ENCODE measurements around the gene CLIP4.
"Not testable (repeated sequence)": the region's sequence is repeated elsewhere in the genome, so short reads cannot be mapped to it uniquely, and the experiment has no call there.

The CLIP4 gene

DNA sequence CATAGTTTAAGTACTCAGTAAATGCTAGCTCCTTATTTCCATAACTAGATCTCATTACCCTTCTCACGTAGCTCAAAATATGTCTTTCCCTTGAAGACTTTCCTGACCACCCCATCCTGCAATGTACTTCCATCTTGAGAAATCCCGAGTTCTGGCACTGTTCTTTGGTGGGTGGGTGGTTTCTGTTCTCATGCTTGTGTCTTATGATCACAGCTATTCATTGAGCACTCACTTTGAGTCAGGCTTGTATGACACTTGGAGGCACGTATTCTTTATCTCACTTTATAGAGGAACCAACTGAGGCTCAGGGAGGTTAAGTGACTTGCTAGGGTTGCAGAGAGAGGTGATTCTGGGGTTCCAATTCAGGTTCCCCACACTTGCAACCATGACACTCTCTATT lies 9.0 kb upstream of the CLIP4 start:
- Histone ChIP-seq H4K20me1 (ENCODE audit: insufficient read depth) (no peaks in the 10 kb centered on the region), H3K4me2 (no peak overlapping the region), H3K79me2 (ENCODE audit: insufficient read depth, low read depth) (no peaks in the 10 kb centered on the region), H3K4me3 (IDR thresholded peaks at IDR 0.05; ENCODE audit: insufficient read depth, low read depth, low read length) (no peak overlapping the region), H2AFZ (ENCODE audit: low read depth) (no peak overlapping the region), H3K36me3 (ENCODE audit: insufficient read depth) (no peaks in the 10 kb centered on the region), H3K4me1 (ENCODE audit: low read depth, poor library complexity, severe bottlenecking) (no peaks in the 10 kb centered on the region), H3K9ac (no peak overlapping the region), H3K27me3 (ENCODE audit: insufficient read depth, low read depth) (no peaks in the 10 kb centered on the region), H3K27ac (no peak overlapping the region)
- TF ChIP-seq, protein P1, sequence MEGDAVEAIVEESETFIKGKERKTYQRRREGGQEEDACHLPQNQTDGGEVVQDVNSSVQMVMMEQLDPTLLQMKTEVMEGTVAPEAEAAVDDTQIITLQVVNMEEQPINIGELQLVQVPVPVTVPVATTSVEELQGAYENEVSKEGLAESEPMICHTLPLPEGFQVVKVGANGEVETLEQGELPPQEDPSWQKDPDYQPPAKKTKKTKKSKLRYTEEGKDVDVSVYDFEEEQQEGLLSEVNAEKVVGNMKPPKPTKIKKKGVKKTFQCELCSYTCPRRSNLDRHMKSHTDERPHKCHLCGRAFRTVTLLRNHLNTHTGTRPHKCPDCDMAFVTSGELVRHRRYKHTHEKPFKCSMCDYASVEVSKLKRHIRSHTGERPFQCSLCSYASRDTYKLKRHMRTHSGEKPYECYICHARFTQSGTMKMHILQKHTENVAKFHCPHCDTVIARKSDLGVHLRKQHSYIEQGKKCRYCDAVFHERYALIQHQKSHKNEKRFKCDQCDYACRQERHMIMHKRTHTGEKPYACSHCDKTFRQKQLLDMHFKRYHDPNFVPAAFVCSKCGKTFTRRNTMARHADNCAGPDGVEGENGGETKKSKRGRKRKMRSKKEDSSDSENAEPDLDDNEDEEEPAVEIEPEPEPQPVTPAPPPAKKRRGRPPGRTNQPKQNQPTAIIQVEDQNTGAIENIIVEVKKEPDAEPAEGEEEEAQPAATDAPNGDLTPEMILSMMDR (conservative IDR thresholded peaks at IDR 0.05; ENCODE audit: low read depth, low read length): no peak

DNA sequence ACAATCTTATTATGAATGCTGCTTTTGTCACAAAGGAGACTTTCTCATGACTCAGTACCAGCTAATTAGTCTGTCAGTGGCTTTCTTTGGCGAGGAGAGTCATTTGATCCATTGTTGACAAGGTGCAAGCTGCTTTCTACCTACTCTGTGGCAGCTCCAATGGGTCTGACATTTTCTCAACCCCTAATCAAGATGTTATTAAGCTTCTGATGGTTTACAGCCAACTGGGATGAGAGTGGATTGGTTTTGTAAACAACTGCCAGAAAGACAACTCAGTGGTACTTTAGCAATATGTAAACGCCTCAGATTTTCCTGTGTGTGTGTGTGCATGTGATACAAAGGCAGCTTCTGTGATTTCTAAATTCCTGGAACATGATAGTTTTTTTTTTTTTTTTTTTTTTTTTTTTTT lies 8.2 kb upstream of the CLIP4 start:
- no peaks in the 10 kb centered on the region for H3K27me3 ChIP-seq (ENCODE audit: insufficient read depth, low read depth)
- no peak overlapping the region for H3K27ac ChIP-seq
- H4K20me1 ChIP-seq (ENCODE audit: insufficient read depth): no peaks in the 10 kb centered on the region
- H3K36me3 ChIP-seq (ENCODE audit: insufficient read depth): no peaks in the 10 kb centered on the region
- no peaks in the 10 kb centered on the region for H3K4me1 ChIP-seq (ENCODE audit: low read depth, poor library complexity, severe bottlenecking)
- no peak overlapping the region for H3K9ac ChIP-seq
- no peaks in the 10 kb centered on the region for H3K79me2 ChIP-seq (ENCODE audit: insufficient read depth, low read depth)
- H2AFZ ChIP-seq (ENCODE audit: low read depth): no peak overlapping the region
- H3K4me2 ChIP-seq: no peak overlapping the region
- TF ChIP-seq, protein P1 (conservative IDR thresholded peaks at IDR 0.05; ENCODE audit: low read depth, low read length): no peak
- H3K4me3 ChIP-seq (IDR thresholded peaks at IDR 0.05; ENCODE audit: insufficient read depth, low read depth, low read length): no peak overlapping the region

DNA sequence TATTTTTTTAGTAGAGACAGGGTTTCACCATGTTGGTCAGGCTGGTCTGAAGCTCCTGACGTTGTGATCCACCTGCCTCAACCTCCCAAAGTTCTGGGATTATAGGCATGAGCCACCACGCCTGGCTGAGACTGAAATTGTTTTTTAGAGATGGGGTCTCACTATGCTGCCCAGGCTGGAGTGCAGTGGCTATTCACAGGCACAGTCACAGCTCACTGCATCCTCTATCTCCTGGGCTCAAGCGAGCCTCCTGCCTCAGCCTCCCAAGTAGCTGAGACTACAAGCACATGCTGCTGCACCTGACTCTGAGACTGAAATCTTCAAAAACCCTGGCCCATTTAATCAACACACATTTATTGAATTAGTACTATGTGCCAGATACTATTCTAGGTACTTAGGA lies 7.7 kb upstream of the CLIP4 start:
- not testable (repeated sequence) for H3K36me3 ChIP-seq (ENCODE audit: insufficient read depth); H3K27me3 ChIP-seq (ENCODE audit: insufficient read depth, low read depth); H3K4me2 ChIP-seq; H4K20me1 ChIP-seq (ENCODE audit: insufficient read depth); H3K4me1 ChIP-seq (ENCODE audit: low read depth, poor library complexity, severe bottlenecking); H3K9ac ChIP-seq; H3K27ac ChIP-seq; H3K79me2 ChIP-seq (ENCODE audit: insufficient read depth, low read depth); H3K4me3 ChIP-seq (IDR thresholded peaks at IDR 0.05; ENCODE audit: insufficient read depth, low read depth, low read length); H2AFZ ChIP-seq (ENCODE audit: low read depth)

DNA sequence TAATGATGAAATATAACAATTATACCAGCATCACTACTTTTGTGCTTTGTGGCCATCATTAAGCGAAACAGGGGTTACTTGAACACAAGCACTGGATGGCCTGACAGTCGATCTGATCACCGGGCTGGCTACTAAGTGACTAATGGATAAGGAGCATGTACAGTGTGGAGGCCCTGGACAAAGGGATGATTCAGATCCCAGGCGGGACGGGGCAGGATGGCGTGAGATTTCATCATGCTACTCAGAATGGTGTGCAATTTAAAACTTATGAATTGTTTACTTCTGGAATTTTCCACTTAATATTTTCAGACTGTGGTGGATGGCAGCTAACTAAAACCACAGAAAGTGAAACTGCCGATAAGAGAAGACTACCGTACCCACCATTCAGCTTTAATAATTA lies 7.0 kb upstream of the CLIP4 start:
- no peaks in the 10 kb centered on the region for H3K4me1 ChIP-seq (ENCODE audit: low read depth, poor library complexity, severe bottlenecking)
- no peak overlapping the region for H3K27ac ChIP-seq
- no peaks in the 10 kb centered on the region for H4K20me1 ChIP-seq (ENCODE audit: insufficient read depth)

DNA sequence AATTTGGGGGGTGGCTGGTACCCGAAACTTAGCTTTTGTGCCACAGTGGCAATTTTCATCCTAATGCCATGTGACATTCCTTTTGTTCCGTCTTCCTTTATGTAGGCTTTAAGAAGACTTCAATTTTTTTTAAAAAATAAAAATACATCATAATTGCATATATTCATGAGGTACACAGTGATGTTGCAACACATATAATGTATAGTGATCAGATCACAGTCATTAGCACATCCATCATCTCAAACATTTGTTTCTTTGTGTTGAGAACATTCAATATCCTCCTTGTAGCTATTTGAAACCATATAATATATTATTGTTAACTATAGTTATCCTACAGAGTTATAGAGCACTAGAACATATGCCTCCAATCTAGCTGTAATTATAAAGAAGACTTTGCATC lies 6.0 kb upstream of the CLIP4 start:
- H3K79me2 ChIP-seq (ENCODE audit: insufficient read depth, low read depth): no peaks in the 10 kb centered on the region
- no peak overlapping the region for H3K27ac ChIP-seq
- H3K4me1 ChIP-seq (ENCODE audit: low read depth, poor library complexity, severe bottlenecking): peaks cover 3% of the 10 kb centered on the region
- H3K4me2 ChIP-seq: no peak overlapping the region
- no peaks in the 10 kb centered on the region for H4K20me1 ChIP-seq (ENCODE audit: insufficient read depth)
- H3K36me3 ChIP-seq (ENCODE audit: insufficient read depth): no peaks in the 10 kb centered on the region
- H3K27me3 ChIP-seq (ENCODE audit: insufficient read depth, low read depth): no peaks in the 10 kb centered on the region
- TF ChIP-seq, protein P1 (conservative IDR thresholded peaks at IDR 0.05; ENCODE audit: low read depth, low read length): no peak
- H3K4me3 ChIP-seq (IDR thresholded peaks at IDR 0.05; ENCODE audit: insufficient read depth, low read depth, low read length): no peak overlapping the region
- no peak overlapping the region for H2AFZ ChIP-seq (ENCODE audit: low read depth)
- H3K9ac ChIP-seq: no peak overlapping the region

More for the DNA sequence above, 7.0 kb upstream of the CLIP4 start:
- H3K27me3 ChIP-seq (ENCODE audit: insufficient read depth, low read depth): no peaks in the 10 kb centered on the region
- no peak overlapping the region for H3K4me3 ChIP-seq (IDR thresholded peaks at IDR 0.05; ENCODE audit: insufficient read depth, low read depth, low read length)
- no peaks in the 10 kb centered on the region for H3K79me2 ChIP-seq (ENCODE audit: insufficient read depth, low read depth)
- H3K4me2 ChIP-seq: no peak overlapping the region
- no peaks in the 10 kb centered on the region for H3K36me3 ChIP-seq (ENCODE audit: insufficient read depth)
- TF ChIP-seq, protein P1 (conservative IDR thresholded peaks at IDR 0.05; ENCODE audit: low read depth, low read length): no peak
- H3K9ac ChIP-seq: no peak overlapping the region
- no peak overlapping the region for H2AFZ ChIP-seq (ENCODE audit: low read depth)

Data from KMS-11 (cell line).